H1 (cell line): ENCODE results near the gene RABGAP1. TPM values are rescaled to one million over a fixed set of nuclear protein-coding genes. Genes with fewer than 3 reads are reported as not detected.

Source experiments
- CTCF ChIA-PET: fragments of 300-600 bp; sonication (Branson Sonifier 250); formaldehyde crosslinking; loops from one replicate; lab custom pipeline; 2021; ENCODE audit not compliant: partially characterized antibody; lab: Charles Lee
- POLR2A ChIA-PET: fragments of 300-600 bp; sonication (Branson Sonifier 250); formaldehyde crosslinking; loops from one replicate; lab custom pipeline; 2021; ENCODE audit warnings: inconsistent platforms; ENCODE audit not compliant: partially characterized antibody; lab: Charles Lee
- DNase-seq, 2 experiments: peaks; one replicate each; pipeline versions ENCODE4 v3.0.0 to v3.0.0-alpha.2; 2010 to 2022; ENCODE audit warnings: low spot score in 2 of 2, low read depth in 1 of 2, mixed read lengths in 1 of 2
- FAIRE-seq: peaks from 2 replicates; lab custom pipeline; 2011; peaks lifted over from hg19 to GRCh38; lab: Jason Lieb, UNC
- H2AFZ ChIP-seq: 2 replicates; pipeline ENCODE4 v1.8.1; 2012; ENCODE audit warnings: low read length, inconsistent platforms
- H2AK5ac ChIP-seq: 2 replicates; pipeline ENCODE4 v1.6.1; 2013; ENCODE audit warnings: low read depth, low read length
- H2BK120ac ChIP-seq: replicated peaks from 2 replicates; pipeline ENCODE3; 2013; ENCODE audit warnings: low read depth, low read length, inconsistent platforms
- H2BK12ac ChIP-seq: 2 replicates; pipeline ENCODE4 v1.6.1; 2013; ENCODE audit warnings: low read depth, low read length
- H2BK15ac ChIP-seq: 2 replicates; pipeline ENCODE4 v1.6.1; 2013; ENCODE audit warnings: low read length
- H2BK20ac ChIP-seq: 2 replicates; pipeline ENCODE4 v1.6.1; 2013; ENCODE audit warnings: low read length
- H2BK5ac ChIP-seq: 2 replicates; pipeline ENCODE4 v1.6.1; 2013; ENCODE audit warnings: low read depth, low read length
- H3K14ac ChIP-seq: 2 replicates; pipeline ENCODE4 v1.6.1; 2013; ENCODE audit warnings: inconsistent platforms; ENCODE audit not compliant: insufficient read length
- H3K18ac ChIP-seq: 2 replicates; pipeline ENCODE4 v1.6.1; 2013; ENCODE audit warnings: low read length; ENCODE audit errors: extremely low read depth
- H3K23ac ChIP-seq: 2 replicates; pipeline ENCODE4 v1.6.1; 2013; ENCODE audit warnings: inconsistent platforms; ENCODE audit not compliant: insufficient read length
- H3K23me2 ChIP-seq: 2 replicates; pipeline ENCODE4 v1.6.1; 2013; ENCODE audit warnings: low read depth, low read length
- H3K27ac ChIP-seq: 2 replicates; pipeline ENCODE4 v1.6.1; 2011; ENCODE audit warnings: low read depth, low read length, inconsistent platforms
- H3K27me3 ChIP-seq, 4 experiments: replicated peaks in 1 of 4; 1 replicate in 1 of 4; 2 replicates in 3 of 4; pipeline versions ENCODE4 v1.6.1 to v1.8.1; 2011 to 2013; ENCODE audit warnings: low read length in 3 of 4, mild to moderate bottlenecking in 3 of 4, inconsistent platforms in 2 of 4, mixed read lengths in 2 of 4, moderate library complexity in 1 of 4; ENCODE audit not compliant: control insufficient read depth in 3 of 4, insufficient read depth in 3 of 4; ENCODE audit errors: extremely low read depth in 1 of 4
- H3K36me3 ChIP-seq, 4 experiments: 2 replicates each; pipeline versions ENCODE4 v1.6.1 to v1.8.1; 2011 to 2013; ENCODE audit warnings: mild to moderate bottlenecking in 4 of 4, low read length in 3 of 4, moderate library complexity in 2 of 4, control low read depth in 1 of 4, inconsistent platforms in 1 of 4; ENCODE audit not compliant: insufficient read depth in 4 of 4, control insufficient read depth in 2 of 4
- H3K4ac ChIP-seq: replicated peaks from 2 replicates; pipeline ENCODE3; 2013; ENCODE audit warnings: low read length, low read depth, mixed read lengths, inconsistent platforms; ENCODE audit not compliant: insufficient read length
- H3K4me1 ChIP-seq, 4 experiments: replicated peaks in 1 of 4; 1 replicate in 1 of 4; 2 replicates in 3 of 4; pipeline versions ENCODE4 v1.6.1 to v1.8.1; 2011 to 2013; ENCODE audit warnings: low read length in 3 of 4, inconsistent platforms in 2 of 4, mixed read lengths in 1 of 4; ENCODE audit not compliant: insufficient read depth in 4 of 4, control insufficient read depth in 3 of 4
- H3K4me2 ChIP-seq, 2 experiments: 2 replicates each; pipeline versions ENCODE4 v1.6.1 to v1.8.1; 2011 to 2013; ENCODE audit warnings: low read depth in 2 of 2, low read length in 2 of 2, control low read depth in 1 of 2, inconsistent platforms in 1 of 2, mild to moderate bottlenecking in 1 of 2; ENCODE audit not compliant: insufficient read depth in 1 of 2
- H3K4me3 ChIP-seq, 4 experiments: fragments of 200-600, 300-600 bp in 1 of 4; sonication (generic), shearing (Covaris generic), sonication (Bioruptor Twin) in 1 of 4; 2 replicates each; pipeline versions ENCODE4 v1.5.1 to v1.8.1; 2011 to 2016; ENCODE audit warnings: low read length in 4 of 4, low read depth in 3 of 4, control low read depth in 2 of 4, inconsistent platforms in 2 of 4, mild to moderate bottlenecking in 2 of 4, mixed read lengths in 1 of 4, moderate library complexity in 1 of 4; ENCODE audit not compliant: insufficient read depth in 2 of 4; ENCODE audit errors: extremely low read depth in 1 of 4
- H3K56ac ChIP-seq: replicated peaks from 2 replicates; pipeline ENCODE3; 2013; ENCODE audit warnings: low read depth, mild to moderate bottlenecking, mixed read lengths, low read length, inconsistent platforms; ENCODE audit not compliant: insufficient read length
- H3K79me1 ChIP-seq: 2 replicates; pipeline ENCODE4 v1.6.1; 2013; ENCODE audit warnings: low read depth, low read length, control low read depth
- H3K79me2 ChIP-seq, 2 experiments: 2 replicates each; pipeline versions ENCODE4 v1.6.1 to v1.8.1; 2012 to 2013; ENCODE audit warnings: low read length in 2 of 2, mild to moderate bottlenecking in 2 of 2, inconsistent platforms in 1 of 2; ENCODE audit not compliant: insufficient read depth in 2 of 2, control insufficient read depth in 1 of 2
- H3K9ac ChIP-seq, 4 experiments: replicated peaks in 1 of 4; 1 replicate in 1 of 4; 2 replicates in 3 of 4; pipeline versions ENCODE4 v1.6.1 to v1.8.1; 2011 to 2013; ENCODE audit warnings: low read depth in 3 of 4, low read length in 3 of 4, control low read depth in 2 of 4, mild to moderate bottlenecking in 2 of 4, moderate library complexity in 2 of 4, inconsistent platforms in 1 of 4; ENCODE audit errors: extremely low read depth in 1 of 4
- H3K9me3 ChIP-seq, 2 experiments: 2 replicates each; pipeline versions ENCODE4 v1.6.1 to v1.8.1; 2012 to 2013; ENCODE audit warnings: mild to moderate bottlenecking in 2 of 2, moderate library complexity in 2 of 2, control low read depth in 1 of 2, inconsistent platforms in 1 of 2, low read depth in 1 of 2, low read length in 1 of 2, mixed read lengths in 1 of 2; ENCODE audit not compliant: insufficient read depth in 2 of 2
- H4K20me1 ChIP-seq, 2 experiments: replicated peaks in 1 of 2; 2 replicates each; pipeline versions ENCODE3 to v1.8.1; 2011 to 2013; ENCODE audit warnings: inconsistent platforms in 2 of 2, low read length in 2 of 2, mild to moderate bottlenecking in 1 of 2; ENCODE audit not compliant: insufficient read depth in 2 of 2, control insufficient read depth in 1 of 2
- H4K5ac ChIP-seq: 2 replicates; pipeline ENCODE4 v1.6.1; 2013; ENCODE audit warnings: low read length, low read depth, mixed read lengths, inconsistent platforms; ENCODE audit not compliant: insufficient read length
- H4K8ac ChIP-seq: 2 replicates; pipeline ENCODE4 v1.8.0; 2013; ENCODE audit warnings: mild to moderate bottlenecking, moderate library complexity, low read length, inconsistent platforms; ENCODE audit not compliant: insufficient read depth; ENCODE audit errors: extremely low read depth
- H4K91ac ChIP-seq: replicated peaks from 2 replicates; pipeline ENCODE3; 2013; ENCODE audit warnings: low read length, mixed read lengths, inconsistent platforms; ENCODE audit not compliant: insufficient read length
- CEBPB ChIP-seq: IDR thresholded peaks from 2 replicates; pipeline ENCODE4 v1.6.1; 2012; ENCODE audit warnings: low read depth, low read length
- CHD2 ChIP-seq: IDR thresholded peaks from 2 replicates; pipeline ENCODE4 v1.6.1; 2012; ENCODE audit warnings: low read length, improper control_type of control experiment
- EZH2 ChIP-seq: fragments of 200-600 bp; sonication (generic); IDR thresholded peaks from 2 replicates; pipeline ENCODE4 v1.7.1; 2012; ENCODE audit warnings: low read depth, mild to moderate bottlenecking, moderate library complexity, low read length, inconsistent platforms; ENCODE audit not compliant: severe bottlenecking
- KDM1A ChIP-seq: fragments of 200-600, 300-600 bp; sonication (generic); IDR thresholded peaks from 2 replicates; pipeline ENCODE4 v1.7.1; 2016; ENCODE audit warnings: mild to moderate bottlenecking, low read length, borderline replicate concordance
- MAFK ChIP-seq: IDR thresholded peaks from 2 replicates; pipeline ENCODE4 v1.6.1; 2012; ENCODE audit warnings: low read depth, mild to moderate bottlenecking, improper control_type of control experiment, low read length
- MAX ChIP-seq: IDR thresholded peaks from 2 replicates; pipeline ENCODE4 v1.6.1; 2012; ENCODE audit warnings: inconsistent platforms
- NANOG ChIP-seq: IDR thresholded peaks from 2 replicates; pipeline ENCODE4 v1.6.1; 2011; ENCODE audit warnings: low read length, low read depth, mild to moderate bottlenecking, inconsistent platforms; ENCODE audit not compliant: insufficient read depth, poor library complexity, severe bottlenecking
- RAD21 ChIP-seq, 2 experiments: IDR thresholded peaks in 1 of 2; conservative IDR thresholded peaks in 1 of 2; 2 replicates each; pipeline ENCODE4 v1.6.1; 2011; ENCODE audit warnings: low read depth in 2 of 2, low read length in 2 of 2, improper control_type of control experiment in 1 of 2, inconsistent platforms in 1 of 2, mild to moderate bottlenecking in 1 of 2, moderate library complexity in 1 of 2
- RFX5 ChIP-seq: IDR thresholded peaks from 2 replicates; pipeline ENCODE4 v1.6.1; 2011; ENCODE audit warnings: low read depth, low read length, improper control_type of control experiment, borderline replicate concordance
- SP1 ChIP-seq: IDR thresholded peaks from 2 replicates; pipeline ENCODE4 v1.6.1; 2011; ENCODE audit warnings: low read depth, low read length
- SUZ12 ChIP-seq: fragments of 200-600 bp; sonication (generic); IDR thresholded peaks from 2 replicates; pipeline ENCODE4 v1.6.1; 2012; ENCODE audit warnings: mild to moderate bottlenecking, inconsistent platforms, low read length, moderate library complexity, mixed read lengths
- TAF7 ChIP-seq: optimal IDR thresholded peaks from 2 replicates; pipeline ENCODE3; 2011; ENCODE audit warnings: low read depth, mild to moderate bottlenecking, inconsistent platforms, low read length, moderate library complexity, borderline replicate concordance
- WGBS, 2 experiments: shearing (Covaris generic) in 1 of 2; methylation state at CpG; one replicate each; pipeline versions ENCODE4 v1.1.6 to v1.1.7; 2013 to 2015; ENCODE audit warnings: low lambda C conversion rate in 2 of 2, mixed read lengths in 2 of 2, inconsistent platforms in 1 of 2, low coverage in 1 of 2, missing lambda C conversion rate in 1 of 2; ENCODE audit not compliant: insufficient replicate concordance in 2 of 2, insufficient coverage in 1 of 2, insufficient read length in 1 of 2; ENCODE audit errors: extremely low coverage in 1 of 2, missing lambda C conversion rate in 1 of 2; 5-methylcytosine and 5-hydroxymethylcytosine counted together
- polyA plus RNA-seq, 7 experiments: library from polyadenylated mRNA; depleted of rRNA in 3 of 7; stranded (reverse) in 5 of 7; unstranded in 2 of 7; fragments of >200 nt in 5 of 7; fragments of 200-250 nt in 2 of 7; gene quantifications; 1 replicate in 5 of 7; 2 replicates in 1 of 7; 4 replicates in 1 of 7; pipeline versions ENCODE4 v1.2.1 to v1.2.3, GENCODE V29; 2011 to 2013; ENCODE audit warnings: missing spikeins in 2 of 7, mixed read lengths in 2 of 7
- total RNA-seq: library from RNA; stranded (reverse); fragmentation: NEBNext Ultra II Directional; extraction: Animal tissue kit (Norgen Biotek cat#: 25700); gene quantifications from 2 replicates; pipeline ENCODE4 v1.2.1, GENCODE V29; 2021
- TF ChIP-seq, protein P1 (sequence below): IDR thresholded peaks from 2 replicates; pipeline ENCODE4 v1.6.1; 2011; ENCODE audit warnings: low read depth, mild to moderate bottlenecking, low read length; ENCODE audit not compliant: insufficient read depth

The RABGAP1 gene
- total and polyA plus RNA-seq, 2 of the 8 experiments (the other 6 are each of a cell fraction or from before 2014, with no cell fraction given), result 15.7 to 38.3 TPM

GRCh38 chr9:123132696-123133095 is 191.9 kb downstream of the RABGAP1 start:
- no peak overlapping the region for H4K8ac ChIP-seq
- no peaks in the 10 kb centered on the region for H3K23me2 ChIP-seq
- H4K91ac ChIP-seq, result no peak overlapping the region
- H3K4ac ChIP-seq, result no peak overlapping the region
- H3K23ac ChIP-seq, result no peak overlapping the region
- H2BK120ac ChIP-seq, result no peak overlapping the region
- H3K9ac ChIP-seq, result no peak overlapping the region
- H2AFZ ChIP-seq, result no peak overlapping the region
- 90 to 100% methylated on average over 1 to 6 of the region's 6 CpGs for WGBS, 2 experiments
- H3K27me3 ChIP-seq, result no peaks in the 10 kb centered on the region
- H3K79me1 ChIP-seq, result no peaks in the 10 kb centered on the region
- no peak overlapping the region for H3K18ac ChIP-seq
- no peak overlapping the region for H3K4me3 ChIP-seq
- no peak overlapping the region for H3K14ac ChIP-seq
- no peak for FAIRE-seq
- H3K79me2 ChIP-seq, result no peaks in the 10 kb centered on the region
- no peak for DNase-seq
- peaks cover 0 to 38% (median 25%) of the 10 kb centered on the region in 4 experiments; a peak in 5 of 8 replicates for H3K36me3 ChIP-seq
- ChIA-PET POLR2A (interaction anchor here (1.3 kb wide), 1 partner anchor 34 kb away, joined by 3 read pairs; no protein-coding TSS in a partner anchor), CTCF (interaction anchor here (0.8 kb wide), 1 partner anchor 69 kb away, joined by 3 read pairs; no protein-coding TSS in a partner anchor)
- H3K27ac ChIP-seq, result no peak overlapping the region
- H2BK5ac ChIP-seq, result no peak overlapping the region
- H2BK15ac ChIP-seq, result no peak overlapping the region
- H2BK12ac ChIP-seq, result no peak overlapping the region
- no peak overlapping the region for H2AK5ac ChIP-seq
- no peaks in the 10 kb centered on the region for H3K9me3 ChIP-seq
- H4K20me1 ChIP-seq, result peaks cover 0 to 2% of the 10 kb centered on the region in 2 experiments
- H2BK20ac ChIP-seq, result no peak overlapping the region
- H3K4me2 ChIP-seq, result no peak overlapping the region
- no peaks in the 10 kb centered on the region for H3K4me1 ChIP-seq
- H3K56ac ChIP-seq, result no peak overlapping the region
- no peak overlapping the region for H4K5ac ChIP-seq
- TF ChIP-seq SP1 (no peak), EZH2 (no peak), KDM1A (no peak), RAD21 (IDR thresholded peaks at IDR 0.05 in 1 of 2, conservative IDR thresholded peaks at IDR 0.05 in 1 of 2; ENCODE audit: low read depth in 2 of 2, low read length in 2 of 2) (no peak), MAFK (no peak), RFX5 (no peak), SUZ12 (no peak), NANOG (no peak), TAF7 (no peak), CEBPB (no peak), MAX (no peak), CHD2 (no peak)
- TF ChIP-seq, protein P1, sequence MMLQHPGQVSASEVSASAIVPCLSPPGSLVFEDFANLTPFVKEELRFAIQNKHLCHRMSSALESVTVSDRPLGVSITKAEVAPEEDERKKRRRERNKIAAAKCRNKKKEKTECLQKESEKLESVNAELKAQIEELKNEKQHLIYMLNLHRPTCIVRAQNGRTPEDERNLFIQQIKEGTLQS, result no peak
